DMS 273 treated with DMSO at 0.1 percent for 48 hours (cell line): ENCODE results near the gene ASB15.
A peak's percentile ranks its signal among the peaks of the same experiment; 100 is the strongest.
"Not testable (repeated sequence)": the region's sequence is repeated elsewhere in the genome, so short reads cannot be mapped to it uniquely, and the experiment has no call there.

Experiments used
- DNase-seq: peaks from one replicate; lab custom pipeline; 2025; lab: John Stamatoyannopoulos, UW

The ASB15 gene

DNA sequence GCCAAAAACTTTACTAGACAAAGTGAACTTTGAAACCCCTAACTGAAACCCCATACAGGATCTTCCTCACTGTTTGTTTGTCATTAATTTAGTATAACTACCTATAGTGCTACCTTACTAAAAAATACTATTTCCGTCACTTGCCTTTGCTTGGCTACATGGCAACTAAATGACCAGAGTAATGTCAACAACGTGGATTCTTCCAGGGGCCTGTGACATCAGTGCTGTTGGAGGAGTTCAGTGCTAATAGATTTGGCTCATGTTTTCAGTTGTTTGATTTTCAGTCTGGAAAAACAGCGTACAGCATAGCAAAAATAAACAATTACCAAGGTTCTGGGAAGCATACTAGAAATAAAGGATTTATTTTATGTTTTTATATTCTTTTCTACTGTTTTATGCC is 3.0 kb upstream of the ASB15 start:
- DNase-seq, result no peak

DNA sequence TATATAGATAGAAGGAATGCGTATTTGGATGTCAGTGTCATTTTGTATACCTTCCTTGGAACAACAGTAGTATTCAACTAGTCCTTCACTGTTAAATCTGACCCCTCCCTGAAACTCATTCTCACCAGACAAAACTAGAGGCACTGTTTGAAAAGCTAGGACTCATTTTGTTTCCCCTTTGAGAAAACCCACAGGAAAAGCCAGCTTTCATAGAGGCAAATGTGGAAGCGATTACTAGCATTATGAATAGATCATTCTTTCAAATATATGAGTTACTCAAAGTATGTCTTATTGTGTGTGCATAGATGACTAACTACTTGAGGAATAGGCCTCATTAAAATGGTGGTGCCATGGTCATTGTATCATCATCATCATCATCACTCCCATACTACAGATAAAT is 1.9 kb upstream of the ASB15 start:
- DNase-seq, result no peak

GRCh38 chr7:123600876-123601275 is 745 bp upstream of the ASB15 start:
- DNase-seq, result no peak

GRCh38 chr7:123602648-123603047 is 1.0 kb downstream of the ASB15 start:
- no peak for DNase-seq

DNA sequence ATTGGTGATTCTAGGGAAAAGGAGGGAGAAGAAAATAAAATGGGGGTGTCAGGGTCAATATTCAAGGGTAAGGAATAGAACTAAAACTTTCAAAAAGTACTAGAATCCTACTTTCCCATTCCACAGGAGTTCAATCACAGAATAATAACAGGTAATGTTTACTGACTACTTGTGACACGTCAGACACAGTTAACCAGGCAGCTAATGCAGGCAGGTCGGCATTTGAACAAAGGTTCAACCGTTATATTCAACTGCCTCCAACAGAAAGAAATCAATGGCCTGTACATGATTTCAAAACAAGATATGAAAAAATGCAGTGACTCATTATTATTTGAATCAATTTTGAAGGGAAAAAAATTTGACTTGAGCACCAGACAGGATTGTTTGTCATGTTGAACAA is 3.1 kb downstream of the ASB15 start:
- DNase-seq, result no peak

- no peak for DNase-seq
These were observed 5.9 kb downstream of the ASB15 start for GRCh38 chr7:123607423-123607975.

GRCh38 chr7:123608991-123609882 is 7.6 kb downstream of the ASB15 start:
- no peak for DNase-seq

DNA sequence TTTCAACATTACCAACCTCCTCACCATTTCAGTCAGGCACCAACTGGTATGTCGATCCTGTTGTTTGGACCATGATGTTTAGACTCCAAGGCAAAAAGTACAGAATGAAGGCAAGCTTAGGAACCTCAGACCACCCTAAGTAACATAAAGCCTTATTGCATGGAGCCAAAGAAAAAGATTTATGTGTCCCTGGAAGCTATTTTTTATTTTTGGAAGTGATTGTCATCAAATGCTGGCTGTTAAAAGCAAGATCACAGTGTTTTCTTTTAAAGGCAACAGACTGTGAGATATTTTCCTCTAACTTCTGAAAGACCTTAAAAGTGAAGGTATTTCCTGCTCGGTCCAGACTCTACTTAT is 8.2 kb downstream of the ASB15 start:
- DNase-seq, result no peak

DNA sequence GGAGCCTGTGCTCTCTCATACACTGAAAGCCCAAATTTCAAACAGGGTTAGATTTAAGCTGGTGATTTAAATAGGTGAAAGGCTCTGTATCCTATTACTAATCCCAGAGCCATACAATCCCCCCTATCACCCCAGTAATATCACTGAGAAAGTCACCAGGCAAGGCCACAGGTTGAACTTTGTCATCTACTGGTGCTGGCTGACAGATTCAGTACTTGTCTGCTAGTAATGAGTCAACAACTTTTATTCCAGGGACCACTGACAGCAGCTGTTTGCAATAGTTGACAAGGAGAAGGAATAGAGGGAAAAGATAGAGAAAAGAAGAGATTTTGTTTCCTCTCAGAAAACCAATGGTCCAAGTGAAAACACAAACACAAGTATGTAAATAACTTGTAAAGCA is 10.4 kb downstream of the ASB15 start:
- no peak for DNase-seq

- DNase-seq, result no peak
These were observed 13.7 kb downstream of the ASB15 start for GRCh38 chr7:123615344-123615743.

DNA sequence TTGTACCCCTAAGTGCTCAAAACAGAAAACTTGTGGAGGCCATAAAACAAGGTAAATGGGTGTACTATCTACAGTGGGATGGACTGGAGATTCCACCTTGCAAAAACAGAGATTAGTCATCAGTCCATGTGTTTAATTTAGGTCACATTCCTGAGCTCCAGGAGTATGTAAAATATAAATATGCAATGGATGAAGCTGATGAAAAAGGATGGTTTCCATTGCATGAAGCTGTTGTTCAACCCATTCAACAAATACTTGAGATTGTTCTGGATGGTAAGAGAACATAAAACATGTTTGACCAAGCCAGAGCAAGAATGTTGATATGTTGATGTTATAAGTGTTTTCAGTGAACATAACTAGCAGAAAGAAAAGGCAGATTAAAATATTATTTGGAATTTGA is 14.6 kb downstream of the ASB15 start:
- no peak for DNase-seq

- no peak for DNase-seq
These were observed 20.1 kb downstream of the ASB15 start for GRCh38 chr7:123621707-123622106.

DNA sequence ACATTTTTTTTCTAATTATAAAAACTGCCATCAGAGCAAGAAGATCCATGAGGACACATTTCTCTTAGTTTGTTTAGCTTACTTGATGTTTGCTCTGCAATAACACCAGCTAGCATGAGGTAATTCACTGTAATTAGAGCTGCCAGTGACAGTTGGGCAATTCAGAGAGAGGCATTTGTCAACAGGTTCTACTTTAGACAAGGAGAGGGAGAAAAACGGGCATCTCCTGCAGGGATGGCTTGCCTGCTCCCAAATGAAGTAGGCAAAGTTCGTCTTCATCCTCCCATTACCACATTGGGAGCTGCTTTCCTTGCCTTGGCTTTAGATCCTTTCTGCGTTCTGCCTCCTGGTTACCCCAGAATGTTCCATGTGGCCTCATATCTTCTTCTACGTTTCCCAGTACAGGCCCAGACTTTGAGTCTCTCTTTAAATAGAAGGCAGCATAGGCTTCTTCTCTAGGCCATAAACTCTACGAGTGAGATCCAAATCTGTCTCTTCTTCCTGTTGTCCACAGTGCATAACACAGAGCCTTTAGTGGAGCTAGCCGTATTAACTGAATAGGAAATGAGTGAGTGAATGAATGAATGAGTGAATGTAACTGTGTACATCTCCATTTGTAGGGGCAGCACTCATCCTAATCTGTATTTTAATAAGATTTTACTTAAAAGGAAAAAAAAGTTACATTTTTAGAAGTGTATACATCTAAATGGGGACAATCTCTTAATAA is 21.2 kb downstream of the ASB15 start:
- peak; percentile 61 for DNase-seq

GRCh38 chr7:123624527-123625183 is 23.0 kb downstream of the ASB15 start:
- no peak for DNase-seq

DNA sequence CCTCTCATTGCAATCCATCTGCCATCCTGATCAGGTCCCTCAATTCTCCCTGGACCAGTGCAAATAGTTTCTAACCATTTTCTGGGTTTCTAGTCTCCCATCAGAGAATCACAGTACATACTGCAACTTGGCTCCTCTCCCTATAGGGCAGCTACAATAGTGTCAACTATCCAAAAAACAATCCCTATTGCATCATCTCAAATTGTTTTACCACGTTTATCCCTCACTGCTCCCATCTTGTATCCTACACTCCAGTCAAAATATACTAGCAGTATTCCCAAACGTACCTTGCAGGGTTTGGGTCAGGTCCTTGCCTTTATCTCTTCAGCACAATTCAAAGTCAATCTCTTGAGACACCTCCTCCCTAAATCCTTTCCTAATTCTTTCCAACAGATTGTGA is 23.6 kb downstream of the ASB15 start:
- DNase-seq, result no peak

- DNase-seq, result no peak
These were observed 26.2 kb downstream of the ASB15 start for GRCh38 chr7:123627851-123628250.

GRCh38 chr7:123628829-123629228 is 27.2 kb downstream of the ASB15 start:
- no peak for DNase-seq

- no peak for DNase-seq
These were observed 27.7 kb downstream of the ASB15 start for GRCh38 chr7:123629281-123629680.

GRCh38 chr7:123632808-123633207 is 31.2 kb downstream of the ASB15 start:
- no peak for DNase-seq

DNA sequence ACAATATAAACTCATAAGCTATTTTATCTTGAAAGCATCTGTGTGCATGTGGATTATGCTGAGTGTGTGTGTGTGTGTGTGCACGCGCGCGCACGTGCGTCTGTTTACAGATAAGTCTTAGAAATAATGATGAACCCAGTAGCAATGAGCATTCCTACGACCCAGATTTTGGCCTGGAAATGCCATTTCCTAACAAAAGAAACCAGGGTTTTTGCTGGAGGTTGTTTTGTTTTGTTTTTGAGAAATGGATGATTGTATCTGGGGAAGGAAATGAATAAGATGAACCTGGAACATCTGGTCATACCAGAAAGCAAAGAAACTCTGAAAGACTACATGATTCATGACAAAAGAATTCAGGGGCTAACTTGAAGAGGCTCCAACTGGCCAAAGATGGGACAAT is 31.9 kb downstream of the ASB15 start:
- no peak for DNase-seq

DNA sequence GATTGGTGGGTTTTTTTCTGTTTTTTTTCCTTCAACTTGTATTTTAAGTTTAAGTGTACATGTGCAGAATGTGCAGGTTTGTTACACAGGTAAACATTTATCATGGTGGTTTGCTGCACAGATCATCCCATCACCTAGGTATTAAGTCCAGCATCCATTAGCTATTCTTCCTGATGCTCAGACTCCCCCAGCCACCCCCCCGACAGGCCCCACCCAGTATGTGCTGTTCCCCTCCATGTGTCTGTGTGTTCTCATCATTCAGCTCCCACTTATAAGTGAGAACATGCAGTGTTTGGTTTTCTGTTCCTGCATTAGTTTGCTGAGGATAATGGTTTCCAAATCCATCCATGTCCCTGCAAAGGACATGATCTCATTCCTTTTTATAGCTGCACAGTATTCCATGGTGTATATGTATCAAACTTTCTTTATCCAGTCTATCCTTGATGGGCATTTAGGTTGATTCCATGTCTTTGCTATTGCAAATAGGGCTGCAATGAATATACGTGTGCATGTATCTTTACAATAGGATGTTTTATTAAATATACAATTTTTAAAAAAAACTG is 32.5 kb downstream of the ASB15 start:
- DNase-seq, result not testable (repeated sequence)
